GM23248 (cell line): Measurements from ENCODE around the gene CPNE4.

Experiments
- EZH2 ChIP-seq: fragments of 200-600 bp; sonication (generic); IDR thresholded peaks from 2 replicates; pipeline ENCODE4 v1.6.1; 2018; ENCODE audit warnings: antibody characterized with exemption, mild to moderate bottlenecking; ENCODE audit not compliant: insufficient read depth, poor library complexity, severe bottlenecking
- EZH2phosphoT487 ChIP-seq: fragments of 200-600 bp; sonication (generic); IDR thresholded peaks from 2 replicates; pipeline ENCODE4 v1.6.1; 2018; ENCODE audit warnings: antibody characterized with exemption, moderate library complexity, mild to moderate bottlenecking, low read depth; ENCODE audit not compliant: insufficient read depth

- no peak for TF ChIP-seq EZH2
- TF ChIP-seq EZH2phosphoT487, result no peak
These were observed 495.8 kb downstream of the CPNE4 start for GRCh38 chr3:131538968-131539367.
